Measurements from ENCODE around the gene BAK1. TPM values are rescaled to one million over a fixed set of nuclear protein-coding genes. Genes with fewer than 3 reads are reported as not detected.
A peak's percentile ranks its signal among the peaks of the same experiment; 100 is the strongest.

Gene BAK1
- 9.0 TPM for total RNA-seq
- 10 to 100 TPM; 17.2 to 20.5 (median 19.4) TPM for polyA plus RNA-seq (ENCODE audit: insufficient read depth in 1 of 8, insufficient read length in 8 of 8, low replicate concordance in 1 of 8)
- long read RNA-seq, donor 1, partial matches to known transcripts: 0 of 3 reads
- long read RNA-seq, donor 1, other reads (novel, unspliced or antisense): 0 of 3 reads
- long read RNA-seq, donor 2: 0 reads
- long read RNA-seq, donor 3, transcript BAK1-202 (6 exons, 2,136 nt): major isoform, 8 of 15 reads
- long read RNA-seq, donor 3, partial matches to known transcripts: 7 of 15 reads
- long read RNA-seq, donor 3, other reads (novel, unspliced or antisense): 0 of 15 reads
- long read RNA-seq, donor 4, partial matches to known transcripts: 0 of 4 reads
- long read RNA-seq, donor 4, other reads (novel, unspliced or antisense): 0 of 4 reads
- long read RNA-seq, donor 5, transcript BAK1-202 (6 exons, 2,136 nt): major isoform, 21 of 21 reads
- long read RNA-seq, donor 5, partial matches to known transcripts: 0 of 21 reads
- long read RNA-seq, donor 5, other reads (novel, unspliced or antisense): 0 of 21 reads
- long read RNA-seq, donor 6, transcript BAK1-202 (6 exons, 2,136 nt): major isoform, 14 of 20 reads
- long read RNA-seq, donor 6, partial matches to known transcripts: 6 of 20 reads
- long read RNA-seq, donor 6, other reads (novel, unspliced or antisense): 0 of 20 reads
- long read RNA-seq, donor 7, transcript BAK1-202 (6 exons, 2,136 nt): major isoform, 8 of 8 reads
- long read RNA-seq, donor 7, partial matches to known transcripts: 0 of 8 reads
- long read RNA-seq, donor 7, other reads (novel, unspliced or antisense): 0 of 8 reads
- long read RNA-seq, donor 8, partial matches to known transcripts: 0 of 4 reads
- long read RNA-seq, donor 8, other reads (novel, unspliced or antisense): 0 of 4 reads
- long read RNA-seq, donor 9, transcript BAK1-202 (6 exons, 2,136 nt): major isoform, 8 of 14 reads
- long read RNA-seq, donor 9, partial matches to known transcripts: 6 of 14 reads
- long read RNA-seq, donor 9, other reads (novel, unspliced or antisense): 0 of 14 reads
- long read RNA-seq, donor 10, transcript BAK1-202 (6 exons, 2,136 nt): major isoform, 11 of 11 reads
- long read RNA-seq, donor 10, partial matches to known transcripts: 0 of 11 reads
- long read RNA-seq, donor 10, other reads (novel, unspliced or antisense): 0 of 11 reads
- long read RNA-seq, donor 11, partial matches to known transcripts: 0 of 3 reads
- long read RNA-seq, donor 11, other reads (novel, unspliced or antisense): 0 of 3 reads

- Histone ChIP-seq H3K27ac (ENCODE audit: low read length) (peak within 1 kb of the TSS; percentile 77), H3K4me1 (ENCODE audit: control insufficient read depth, insufficient read depth, low read length) (peaks cover 20% of the 10 kb centered on the region), H3K4me3 (ENCODE audit: low read length) (peak within 1 kb of the TSS; percentile 81), H3K27me3 (ENCODE audit: control insufficient read depth, insufficient read depth, low read length) (no peaks in the 10 kb centered on the region), H3K36me3 (ENCODE audit: control insufficient read depth, insufficient read depth, low read length) (peaks cover 27% of the 10 kb centered on the region), H3K9me3 (replicated peaks; ENCODE audit: control insufficient read depth, low read depth, low read length) (no peaks in the 10 kb centered on the region)
- 4% methylated on average over 16 of the region's 24 CpGs for WGBS (ENCODE audit: insufficient coverage)
- DNase-seq: peak; percentile 94
These were observed at the start of gene BAK1 for GRCh38 chr6:33579828-33580714. Gene BAK1, minus strand, starts transcription at chr6:33580276. Its CDS starts 2,672 bp downstream, at chr6:33577604.

- 78% methylated on average over 7 of the region's 7 CpGs for WGBS (ENCODE audit: insufficient coverage)
- H3K4me3 ChIP-seq (ENCODE audit: low read length): no peak overlapping the region
- DNase-seq: no peak
- H3K9me3 ChIP-seq (replicated peaks; ENCODE audit: control insufficient read depth, low read depth, low read length): no peaks in the 10 kb centered on the region
- peaks cover 15% of the 10 kb centered on the region for H3K4me1 ChIP-seq (ENCODE audit: control insufficient read depth, insufficient read depth, low read length)
- no peak overlapping the region for H3K27ac ChIP-seq (ENCODE audit: low read length)
- H3K36me3 ChIP-seq (ENCODE audit: control insufficient read depth, insufficient read depth, low read length): no peaks in the 10 kb centered on the region
- H3K27me3 ChIP-seq (ENCODE audit: control insufficient read depth, insufficient read depth, low read length): peaks cover 7% of the 10 kb centered on the region
These were observed 48.4 kb upstream of the BAK1 start for GRCh38 chr6:33628401-33628964.

- DNase-seq: no peak
- no peaks in the 10 kb centered on the region for H3K9me3 ChIP-seq (replicated peaks; ENCODE audit: control insufficient read depth, low read depth, low read length)
- H3K27me3 ChIP-seq (ENCODE audit: control insufficient read depth, insufficient read depth, low read length): peaks cover 8% of the 10 kb centered on the region
- H3K4me3 ChIP-seq (ENCODE audit: low read length): no peak overlapping the region
- no peaks in the 10 kb centered on the region for H3K36me3 ChIP-seq (ENCODE audit: control insufficient read depth, insufficient read depth, low read length)
- H3K4me1 ChIP-seq (ENCODE audit: control insufficient read depth, insufficient read depth, low read length): peaks cover 11% of the 10 kb centered on the region
- no CpG with 5 or more reads among the region's 5 CpGs for WGBS (ENCODE audit: insufficient coverage)
- H3K27ac ChIP-seq (ENCODE audit: low read length): no peak overlapping the region
These were observed 47.8 kb upstream of the BAK1 start for GRCh38 chr6:33627876-33628275.

- DNase-seq: no peak
- Histone ChIP-seq H3K4me1 (ENCODE audit: control insufficient read depth, insufficient read depth, low read length) (peaks cover 25% of the 10 kb centered on the region), H3K4me3 (ENCODE audit: low read length) (no peak overlapping the region), H3K9me3 (replicated peaks; ENCODE audit: control insufficient read depth, low read depth, low read length) (no peaks in the 10 kb centered on the region), H3K36me3 (ENCODE audit: control insufficient read depth, insufficient read depth, low read length) (no peaks in the 10 kb centered on the region), H3K27me3 (ENCODE audit: control insufficient read depth, insufficient read depth, low read length) (peaks cover 27% of the 10 kb centered on the region), H3K27ac (ENCODE audit: low read length) (no peak overlapping the region)
- WGBS (ENCODE audit: insufficient coverage): 91% methylated on average over 4 of the region's 4 CpGs
These were observed 44.8 kb upstream of the BAK1 start for GRCh38 chr6:33624856-33625255.

- H3K4me1 ChIP-seq (ENCODE audit: control insufficient read depth, insufficient read depth, low read length): peaks cover 29% of the 10 kb centered on the region
- H3K27me3 ChIP-seq (ENCODE audit: control insufficient read depth, insufficient read depth, low read length): peaks cover 27% of the 10 kb centered on the region
- no peak overlapping the region for H3K27ac ChIP-seq (ENCODE audit: low read length)
- 64% methylated on average over 6 of the region's 6 CpGs for WGBS (ENCODE audit: insufficient coverage)
- no peaks in the 10 kb centered on the region for H3K36me3 ChIP-seq (ENCODE audit: control insufficient read depth, insufficient read depth, low read length)
- H3K9me3 ChIP-seq (replicated peaks; ENCODE audit: control insufficient read depth, low read depth, low read length): no peaks in the 10 kb centered on the region
- no peak overlapping the region for H3K4me3 ChIP-seq (ENCODE audit: low read length)
- DNase-seq: no peak
These were observed 43.9 kb upstream of the BAK1 start for GRCh38 chr6:33623895-33624381.

- H3K27me3 ChIP-seq (ENCODE audit: control insufficient read depth, insufficient read depth, low read length): peaks cover 27% of the 10 kb centered on the region
These were observed 42.7 kb upstream of the BAK1 start for GRCh38 chr6:33622456-33623431.

GRCh38 chr6:33621711-33622388 is 41.8 kb upstream of the BAK1 start:
- no peaks in the 10 kb centered on the region for H3K36me3 ChIP-seq (ENCODE audit: control insufficient read depth, insufficient read depth, low read length)
- peaks cover 27% of the 10 kb centered on the region for H3K27me3 ChIP-seq (ENCODE audit: control insufficient read depth, insufficient read depth, low read length)
- H3K4me1 ChIP-seq (ENCODE audit: control insufficient read depth, insufficient read depth, low read length): peaks cover 21% of the 10 kb centered on the region
- peak overlapping the region; percentile 53 for H3K4me3 ChIP-seq (ENCODE audit: low read length)
- peak overlapping the region; percentile 29 for H3K27ac ChIP-seq (ENCODE audit: low read length)
- WGBS (ENCODE audit: insufficient coverage): 2% methylated on average over 28 of the region's 39 CpGs
- H3K9me3 ChIP-seq (replicated peaks; ENCODE audit: control insufficient read depth, low read depth, low read length): no peaks in the 10 kb centered on the region
- peak; percentile 70 for DNase-seq

More at GRCh38 chr6:33622456-33623431, 42.7 kb upstream of the BAK1 start:
- Histone ChIP-seq H3K4me3 (ENCODE audit: low read length) (no peak overlapping the region), H3K27ac (ENCODE audit: low read length) (no peak overlapping the region), H3K36me3 (ENCODE audit: control insufficient read depth, insufficient read depth, low read length) (no peaks in the 10 kb centered on the region), H3K4me1 (ENCODE audit: control insufficient read depth, insufficient read depth, low read length) (peaks cover 21% of the 10 kb centered on the region), H3K9me3 (replicated peaks; ENCODE audit: control insufficient read depth, low read depth, low read length) (no peaks in the 10 kb centered on the region)
- no peak for DNase-seq
- 72% methylated on average over 4 of the region's 12 CpGs for WGBS (ENCODE audit: insufficient coverage)
